ENCODE results near the gene GORASP1.
A peak's percentile ranks its signal among the peaks of the same experiment; 100 is the strongest.

Gene GORASP1

DNA sequence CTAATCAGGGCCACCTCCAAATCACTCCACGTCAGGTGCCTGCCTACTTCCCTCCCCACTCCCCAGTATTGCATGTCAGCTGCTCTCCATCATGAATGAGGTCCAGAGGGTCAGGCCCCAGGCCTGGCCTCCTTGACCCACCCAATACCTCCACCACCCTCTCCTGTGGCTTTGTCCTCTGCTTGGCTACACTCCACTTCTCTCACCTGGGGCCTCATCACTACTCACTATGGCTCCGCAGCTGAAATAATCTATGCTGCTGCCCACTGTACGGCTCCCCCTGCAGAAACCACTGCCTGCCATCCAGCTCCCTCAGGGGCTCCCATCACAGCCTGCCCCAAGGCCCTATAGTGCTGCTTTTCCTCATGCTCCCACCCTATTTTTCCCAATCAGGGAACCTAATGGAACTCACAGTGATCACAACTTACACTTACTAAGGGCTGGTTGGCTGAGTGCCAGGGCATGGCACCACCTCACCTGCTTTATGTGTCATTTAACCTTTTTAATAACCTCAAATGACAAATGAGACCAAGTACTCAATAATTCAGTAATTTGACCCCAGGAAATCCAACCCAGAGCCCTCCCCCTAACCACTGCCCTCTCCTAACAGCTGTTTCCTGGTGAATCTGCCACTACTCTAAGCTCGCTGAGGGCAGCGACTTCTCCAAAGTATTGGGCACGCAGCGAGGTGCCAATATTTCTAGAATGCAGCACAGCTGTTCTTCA lies 2.3 kb downstream of the GORASP1 start:
- Histone ChIP-seq H3K4me3 (ENCODE audit: low read depth, low read length) (no peak overlapping the region), H3K27ac (no peak overlapping the region), H3K9me3 (ENCODE audit: severe bottlenecking) (no peaks in the 10 kb centered on the region), H3K36me3 (peaks cover 5% of the 10 kb centered on the region; the same call in 1 of the 2 replicates), H3K27me3 (ENCODE audit: insufficient read depth, low read depth, severe bottlenecking) (no peaks in the 10 kb centered on the region)
- TF ChIP-seq CTCF (IDR thresholded peaks at IDR 0.05; ENCODE audit: low read depth, low read length): no peak
- DNase-seq: no peak

DNA sequence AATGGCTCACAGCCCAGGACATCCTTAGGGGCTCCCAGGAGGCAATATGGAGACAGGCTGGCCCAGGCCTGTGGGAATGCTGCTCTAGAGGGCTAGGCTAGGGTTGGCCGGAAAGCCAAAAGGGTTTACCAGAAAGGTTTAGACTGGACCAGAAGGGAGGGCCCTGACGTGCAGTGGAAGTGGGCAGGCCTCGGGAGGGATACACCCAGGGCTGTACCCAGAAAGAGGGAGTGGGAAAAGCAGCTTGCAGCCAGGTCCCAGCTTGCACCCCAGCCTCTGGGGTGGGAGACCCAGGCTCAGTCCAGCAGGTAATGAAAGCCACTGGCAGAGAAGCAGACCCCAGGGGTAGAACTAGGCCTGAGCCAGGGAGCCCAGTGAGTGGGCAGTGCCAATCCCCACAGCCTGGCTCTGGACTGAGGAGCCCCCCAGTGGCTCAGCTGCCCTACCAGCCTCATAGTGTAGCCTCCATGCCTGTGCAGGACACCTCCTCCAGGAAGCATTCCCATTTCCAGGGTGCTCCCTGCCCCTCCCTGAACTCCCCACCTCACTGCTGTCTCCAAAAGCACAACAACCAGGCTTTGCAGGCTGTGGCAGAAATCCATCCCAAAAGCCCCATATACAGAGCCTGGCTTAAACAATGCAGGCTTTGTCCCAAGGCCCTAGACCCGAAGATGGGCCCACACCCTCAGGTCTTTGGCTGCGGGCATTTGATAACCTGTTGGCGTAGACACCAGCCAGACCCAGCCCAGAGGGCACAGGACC lies 3.5 kb downstream of the GORASP1 start:
- TF ChIP-seq CTCF (IDR thresholded peaks at IDR 0.05; ENCODE audit: low read depth, low read length): no peak
- Histone ChIP-seq H3K4me3 (ENCODE audit: low read depth, low read length) (no peak overlapping the region), H3K9me3 (ENCODE audit: severe bottlenecking) (no peaks in the 10 kb centered on the region), H3K36me3 (peaks cover 16% of the 10 kb centered on the region), H3K27ac (no peak overlapping the region), H3K27me3 (ENCODE audit: insufficient read depth, low read depth, severe bottlenecking) (no peaks in the 10 kb centered on the region)
- no peak for DNase-seq

- H3K9me3 ChIP-seq (ENCODE audit: severe bottlenecking): no peaks in the 10 kb centered on the region
- H3K4me3 ChIP-seq (ENCODE audit: low read depth, low read length): no peak overlapping the region
- H3K36me3 ChIP-seq: peaks cover 23% of the 10 kb centered on the region
- no peaks in the 10 kb centered on the region for H3K27me3 ChIP-seq (ENCODE audit: insufficient read depth, low read depth, severe bottlenecking)
- no peak overlapping the region for H3K27ac ChIP-seq
- TF ChIP-seq CTCF (IDR thresholded peaks at IDR 0.05; ENCODE audit: low read depth, low read length): peak; percentile 29; the same call in 1 of the 2 replicates
- DNase-seq: no peak
Measured at GRCh38 chr3:39103324-39103693, 4.1 kb downstream of the GORASP1 start.

GRCh38 chr3:39102504-39103323 lies 4.7 kb downstream of the GORASP1 start:
- H3K9me3 ChIP-seq (ENCODE audit: severe bottlenecking): no peaks in the 10 kb centered on the region
- no peak overlapping the region for H3K27ac ChIP-seq
- no peak overlapping the region for H3K4me3 ChIP-seq (ENCODE audit: low read depth, low read length)
- DNase-seq: no peak
- H3K27me3 ChIP-seq (ENCODE audit: insufficient read depth, low read depth, severe bottlenecking): no peaks in the 10 kb centered on the region
- H3K36me3 ChIP-seq: peaks cover 29% of the 10 kb centered on the region
- no peak for TF ChIP-seq CTCF (IDR thresholded peaks at IDR 0.05; ENCODE audit: low read depth, low read length)

- H3K9me3 ChIP-seq (ENCODE audit: severe bottlenecking): no peaks in the 10 kb centered on the region
- DNase-seq: peak; percentile 46
- H3K4me3 ChIP-seq (ENCODE audit: low read depth, low read length): no peak overlapping the region
- H3K36me3 ChIP-seq: peaks cover 41% of the 10 kb centered on the region
- H3K27me3 ChIP-seq (ENCODE audit: insufficient read depth, low read depth, severe bottlenecking): no peaks in the 10 kb centered on the region
- no peak overlapping the region for H3K27ac ChIP-seq
- peak; percentile 69 for TF ChIP-seq CTCF (IDR thresholded peaks at IDR 0.05; ENCODE audit: low read depth, low read length)
Measured at GRCh38 chr3:39101022-39101689, 6.3 kb downstream of the GORASP1 start.
